Fibroblast of lung (primary cell): ENCODE data around the gene TRIM32.

Experiments
- CTCF ChIP-seq, 2 donors: IDR thresholded peaks in 1 of 2; conservative IDR thresholded peaks in 1 of 2; 1 replicate in 1 of 2; 2 replicates in 1 of 2; pipeline ENCODE4 v1.5.1; 2011 to 2012; ENCODE audit warnings: low read length in 2 of 2, control low read depth in 1 of 2, inconsistent platforms in 1 of 2, low read depth in 1 of 2, mild to moderate bottlenecking in 1 of 2
- EZH2 ChIP-seq: IDR thresholded peaks from 2 replicates; pipeline ENCODE4 v1.5.1; 2012; ENCODE audit warnings: low read length, control low read depth, mild to moderate bottlenecking; ENCODE audit errors: missing control alignments

GRCh38 chr9:116717150-116717549 lies 30.0 kb downstream of the TRIM32 start:
- TF ChIP-seq CTCF (conservative IDR thresholded peaks at IDR 0.05 in 1 of 2, IDR thresholded peaks at IDR 0.05 in 1 of 2; ENCODE audit: low read depth in 1 of 2, low read length in 2 of 2) (no peak), EZH2 (no peak)
